HG03342 (cell line): ENCODE results near the gene HEATR3.

Source experiments
- ATAC-seq: cut with Tn5 transposase; IDR thresholded peaks from one replicate; pipeline ENCODE4 v1.9.1; 2021; ENCODE audit warnings: mild to moderate bottlenecking, moderate library complexity; ENCODE audit not compliant: unreplicated experiment

The HEATR3 gene

GRCh38 chr16:50152351-50152806 lies 86.6 kb downstream of the HEATR3 start:
- ATAC-seq = peak; percentile 47

GRCh38 chr16:50152807-50153595 lies 87.2 kb downstream of the HEATR3 start, which contains the start of gene TENT4B:
Gene TENT4B, plus strand, starts transcription at chr16:50153306. Its CDS starts 316 bp downstream, at chr16:50153622.
- ATAC-seq = peak; percentile 79

- ATAC-seq = peak; percentile 3
Observed at GRCh38 chr16:50153596-50154419, 88.0 kb downstream of the HEATR3 start.

GRCh38 chr16:50154420-50154950 lies 88.7 kb downstream of the HEATR3 start:
- no peak for ATAC-seq

GRCh38 chr16:50155925-50156324 lies 90.2 kb downstream of the HEATR3 start:
- no peak for ATAC-seq
